ENCODE data around the gene GIMD1.

Gene GIMD1

DNA sequence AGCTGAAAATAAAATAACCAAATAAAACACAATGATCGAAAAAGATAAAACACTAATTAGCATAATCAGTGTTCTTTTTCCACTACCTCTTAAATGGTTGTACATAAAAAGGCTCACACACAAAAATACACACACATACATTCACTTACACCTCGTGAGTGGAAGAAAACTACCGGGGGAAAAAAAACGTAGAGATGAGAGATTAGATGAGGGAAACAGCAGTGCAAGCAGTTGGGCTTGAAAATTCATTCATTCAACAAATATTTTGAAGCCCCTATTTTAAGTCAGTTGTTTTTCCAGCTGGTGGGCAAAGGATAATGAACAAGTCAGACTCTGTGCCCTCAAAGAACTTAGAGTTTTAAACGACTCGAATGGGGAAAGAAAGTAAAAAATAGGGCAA, 53.6 kb downstream of the GIMD1 start:
- POLR2A ChIA-PET: interaction anchor here (0.6 kb wide), 1 partner anchor 157 kb away, joined by 6 read pairs; no protein-coding TSS in a partner anchor
- TF ChIP-seq, protein P1, sequence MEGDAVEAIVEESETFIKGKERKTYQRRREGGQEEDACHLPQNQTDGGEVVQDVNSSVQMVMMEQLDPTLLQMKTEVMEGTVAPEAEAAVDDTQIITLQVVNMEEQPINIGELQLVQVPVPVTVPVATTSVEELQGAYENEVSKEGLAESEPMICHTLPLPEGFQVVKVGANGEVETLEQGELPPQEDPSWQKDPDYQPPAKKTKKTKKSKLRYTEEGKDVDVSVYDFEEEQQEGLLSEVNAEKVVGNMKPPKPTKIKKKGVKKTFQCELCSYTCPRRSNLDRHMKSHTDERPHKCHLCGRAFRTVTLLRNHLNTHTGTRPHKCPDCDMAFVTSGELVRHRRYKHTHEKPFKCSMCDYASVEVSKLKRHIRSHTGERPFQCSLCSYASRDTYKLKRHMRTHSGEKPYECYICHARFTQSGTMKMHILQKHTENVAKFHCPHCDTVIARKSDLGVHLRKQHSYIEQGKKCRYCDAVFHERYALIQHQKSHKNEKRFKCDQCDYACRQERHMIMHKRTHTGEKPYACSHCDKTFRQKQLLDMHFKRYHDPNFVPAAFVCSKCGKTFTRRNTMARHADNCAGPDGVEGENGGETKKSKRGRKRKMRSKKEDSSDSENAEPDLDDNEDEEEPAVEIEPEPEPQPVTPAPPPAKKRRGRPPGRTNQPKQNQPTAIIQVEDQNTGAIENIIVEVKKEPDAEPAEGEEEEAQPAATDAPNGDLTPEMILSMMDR (IDR thresholded peaks at IDR 0.05; ENCODE audit: control extremely low read depth, extremely low read depth, low read depth, missing control alignments): no peak
- CTCF ChIA-PET: interaction anchor here (2.0 kb wide), 1 partner anchor 12 kb away, joined by 6 read pairs; no protein-coding TSS in a partner anchor
- no peak for DNase-seq (ENCODE audit: extremely low spot score)

DNA sequence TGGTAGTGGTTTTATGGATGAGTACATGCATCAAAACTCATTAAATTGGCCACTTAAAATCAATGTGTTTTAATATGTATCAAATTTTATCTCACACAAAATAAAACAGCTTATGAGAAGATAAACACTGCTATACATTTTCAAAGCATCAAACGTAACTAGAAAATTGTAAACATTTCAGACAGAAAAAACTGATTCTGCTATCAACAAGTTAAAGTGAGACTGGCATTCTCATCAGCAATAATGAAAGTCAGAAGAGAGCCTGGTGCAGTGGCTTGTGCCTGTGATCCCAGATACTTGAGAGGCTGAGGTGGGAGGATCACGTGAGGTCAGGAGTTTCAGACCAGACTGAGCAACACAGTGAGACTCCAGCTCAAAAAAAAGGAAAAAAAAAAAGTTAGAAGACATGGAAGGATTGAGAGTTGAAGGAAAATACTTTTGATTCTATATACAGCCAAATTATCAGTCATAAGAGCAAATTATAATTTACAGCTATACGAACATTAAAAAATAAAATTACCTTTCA, 55.5 kb downstream of the GIMD1 start:
- POLR2A ChIA-PET: no interaction called here
- TF ChIP-seq, protein P1 (IDR thresholded peaks at IDR 0.05; ENCODE audit: control extremely low read depth, extremely low read depth, low read depth, missing control alignments): no peak
- CTCF ChIA-PET: interaction anchor here (2.0 kb wide), 1 partner anchor 14 kb away, joined by 6 read pairs; no protein-coding TSS in a partner anchor
- no peak for DNase-seq (ENCODE audit: extremely low spot score)

DNA sequence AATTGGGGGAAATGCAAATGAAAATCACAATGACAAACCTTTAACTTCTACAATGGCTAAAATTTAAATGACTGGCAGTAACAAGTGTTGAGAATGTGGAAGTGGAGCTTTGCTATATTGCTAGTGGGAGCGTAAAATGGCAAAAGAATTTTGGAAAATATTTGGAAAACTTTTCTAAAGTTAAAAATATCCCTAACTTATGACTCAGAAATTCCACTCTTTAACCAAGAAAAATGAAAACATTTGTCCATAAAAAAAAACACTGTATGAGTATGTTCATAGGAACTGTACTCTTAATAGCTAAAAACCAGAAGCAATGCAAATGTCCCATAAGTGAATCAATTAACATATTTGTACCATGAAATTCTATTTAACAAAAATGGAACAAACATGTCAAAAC, 56.2 kb downstream of the GIMD1 start:
- DNase-seq (ENCODE audit: extremely low spot score): no peak
- ChIA-PET CTCF (no interaction called here), POLR2A (no interaction called here)
- TF ChIP-seq, protein P1 (IDR thresholded peaks at IDR 0.05; ENCODE audit: control extremely low read depth, extremely low read depth, low read depth, missing control alignments): no peak
